ENCODE data around the gene GPR18.

GPR18 gene

DNA sequence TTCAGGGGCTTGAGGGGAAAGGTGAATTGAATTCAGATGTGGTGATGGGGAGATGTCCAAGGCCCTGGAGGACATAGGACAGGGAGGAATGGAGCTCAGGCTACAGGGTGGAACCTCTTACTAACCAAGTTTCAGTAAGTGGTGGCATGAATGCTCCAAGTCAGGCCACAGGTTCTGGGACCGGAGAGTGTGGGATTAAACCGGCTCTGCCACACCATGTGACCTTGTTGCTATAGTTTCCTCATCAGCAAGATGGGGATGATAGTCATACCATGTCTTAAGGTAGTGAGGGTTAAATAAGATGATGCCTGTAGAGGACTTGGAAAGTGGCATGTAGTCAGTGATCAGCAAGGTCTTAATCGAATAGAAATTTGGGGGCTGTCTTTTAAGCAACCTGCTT is 32.7 kb upstream of the GPR18 start:
- no peak for DNase-seq (ENCODE audit: low read depth)

DNA sequence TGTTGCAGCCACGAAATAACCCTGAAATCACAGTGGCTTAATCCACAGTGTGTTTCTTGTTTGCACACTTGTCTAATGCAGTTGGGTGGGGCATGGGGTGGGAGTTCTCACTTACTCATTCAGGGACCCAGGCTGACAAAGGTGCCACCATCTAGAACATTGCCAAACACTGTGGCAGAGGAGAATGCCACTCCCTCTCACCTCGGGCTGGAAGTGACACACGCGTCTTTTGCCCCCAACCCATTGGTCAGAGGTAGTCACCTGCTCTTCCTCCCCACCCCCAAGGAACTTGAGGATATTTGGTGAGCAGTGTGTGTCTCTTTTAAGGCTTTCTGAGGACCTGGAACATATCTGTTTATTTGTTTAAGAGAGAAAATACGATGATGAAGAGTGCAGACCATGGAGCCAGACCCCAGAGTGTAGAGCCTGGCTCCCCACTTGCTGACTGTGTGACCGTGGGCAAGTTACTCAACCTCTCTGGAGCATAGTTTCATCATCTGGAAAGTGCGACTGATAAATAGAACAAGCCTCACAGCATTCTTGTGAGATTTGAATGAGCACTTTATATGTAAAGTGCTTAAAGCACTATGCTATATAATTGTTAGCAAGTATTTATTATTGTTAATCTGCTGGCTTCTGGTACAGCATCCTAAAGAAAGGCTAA is 31.6 kb upstream of the GPR18 start:
- DNase-seq (ENCODE audit: low read depth) = no peak

DNA sequence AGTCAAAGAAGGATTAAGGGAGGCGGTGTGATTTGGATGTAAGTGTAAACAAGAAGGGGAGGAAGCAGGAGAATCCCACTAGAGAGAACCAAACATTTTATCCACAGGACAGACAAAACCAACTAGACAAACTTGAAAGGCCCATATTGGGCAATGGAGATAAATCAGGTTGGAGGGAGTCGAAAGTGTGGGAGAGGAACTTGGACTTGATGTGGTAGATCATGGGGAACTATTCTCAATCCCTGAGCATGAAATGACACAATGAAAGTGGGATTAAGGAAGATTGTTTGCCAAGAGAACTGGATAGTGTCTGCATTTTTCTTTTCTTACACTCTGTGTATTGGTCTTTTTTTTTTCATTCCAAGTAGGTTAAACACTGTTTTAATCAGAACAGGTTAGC is 31.1 kb upstream of the GPR18 start:
- no peak for DNase-seq (ENCODE audit: low read depth)

DNA sequence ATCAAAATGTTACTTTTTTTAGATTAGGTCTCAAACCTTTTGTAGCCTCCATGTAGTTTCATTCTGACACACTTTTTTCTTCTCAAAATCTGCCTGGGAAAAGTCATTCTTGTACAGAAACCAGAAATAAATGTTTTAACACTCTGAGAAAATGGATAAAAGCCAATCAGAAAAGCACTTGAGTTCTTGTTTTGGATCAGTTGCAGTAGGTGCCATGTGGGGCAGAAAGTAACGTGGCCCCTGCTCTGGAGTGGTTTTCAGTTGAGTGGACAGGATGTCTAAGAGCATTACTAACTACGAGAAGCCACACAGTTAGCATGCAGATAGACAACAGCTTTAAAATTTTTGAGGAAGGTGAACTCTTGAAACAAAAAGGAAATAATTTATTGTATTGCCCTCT is 29.9 kb upstream of the GPR18 start:
- DNase-seq (ENCODE audit: low read depth) = no peak

DNA sequence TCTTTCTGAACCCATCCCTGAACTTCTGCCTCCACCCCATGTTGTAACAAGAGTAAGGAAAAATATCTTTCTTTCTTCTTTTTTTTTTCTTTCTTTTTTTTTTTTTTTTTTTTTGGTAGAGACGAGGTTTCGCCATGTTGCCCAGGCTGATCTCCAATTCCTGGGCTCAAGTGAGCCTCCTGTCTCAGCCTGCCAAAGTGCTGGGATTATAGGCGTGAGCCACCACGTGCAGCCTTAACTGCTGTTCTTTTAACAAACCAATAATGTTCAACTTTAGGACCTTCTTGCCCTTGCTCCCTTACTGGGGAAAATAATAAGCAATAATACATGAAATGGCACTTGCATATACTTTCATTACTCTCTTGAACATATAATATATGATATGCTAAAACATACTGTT is 29.4 kb upstream of the GPR18 start:
- DNase-seq (ENCODE audit: low read depth) = no peak

DNA sequence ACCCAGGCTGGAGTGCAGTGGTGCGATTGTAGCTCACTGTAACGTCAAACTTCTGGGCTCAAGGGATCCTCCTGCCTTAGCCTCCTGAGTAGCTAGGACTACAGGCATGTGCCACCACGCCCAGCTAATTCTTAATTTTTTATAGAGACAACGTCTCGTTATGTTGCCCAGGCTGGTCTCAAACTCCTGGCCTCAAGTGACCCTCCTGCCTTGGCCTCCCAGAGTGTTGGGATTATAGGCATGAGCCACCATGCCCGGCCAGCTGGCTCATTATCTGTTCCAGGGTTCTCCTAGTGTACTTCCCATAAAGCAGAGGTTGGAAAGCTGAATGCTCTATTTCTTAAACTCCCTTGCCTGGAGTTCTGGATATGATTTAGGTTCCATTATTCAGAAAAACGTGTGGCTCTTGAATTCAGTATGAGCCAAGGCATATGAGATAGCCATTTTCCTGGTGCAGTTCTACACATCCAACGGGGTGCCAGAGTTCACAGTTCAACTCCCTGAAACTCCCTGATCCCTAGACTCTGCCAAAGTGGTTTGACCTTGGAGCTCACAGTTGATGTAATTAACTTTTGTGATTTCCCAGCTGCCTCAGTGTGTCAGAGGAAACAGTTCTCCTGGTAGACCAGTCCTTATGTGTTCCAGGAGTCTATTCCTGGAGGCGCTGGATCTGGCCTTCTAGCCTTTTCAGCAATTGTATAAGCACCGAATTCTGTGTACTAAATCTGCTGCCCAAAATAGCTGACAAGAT is 27.4 kb upstream of the GPR18 start:
- no peak for DNase-seq (ENCODE audit: low read depth)

DNA sequence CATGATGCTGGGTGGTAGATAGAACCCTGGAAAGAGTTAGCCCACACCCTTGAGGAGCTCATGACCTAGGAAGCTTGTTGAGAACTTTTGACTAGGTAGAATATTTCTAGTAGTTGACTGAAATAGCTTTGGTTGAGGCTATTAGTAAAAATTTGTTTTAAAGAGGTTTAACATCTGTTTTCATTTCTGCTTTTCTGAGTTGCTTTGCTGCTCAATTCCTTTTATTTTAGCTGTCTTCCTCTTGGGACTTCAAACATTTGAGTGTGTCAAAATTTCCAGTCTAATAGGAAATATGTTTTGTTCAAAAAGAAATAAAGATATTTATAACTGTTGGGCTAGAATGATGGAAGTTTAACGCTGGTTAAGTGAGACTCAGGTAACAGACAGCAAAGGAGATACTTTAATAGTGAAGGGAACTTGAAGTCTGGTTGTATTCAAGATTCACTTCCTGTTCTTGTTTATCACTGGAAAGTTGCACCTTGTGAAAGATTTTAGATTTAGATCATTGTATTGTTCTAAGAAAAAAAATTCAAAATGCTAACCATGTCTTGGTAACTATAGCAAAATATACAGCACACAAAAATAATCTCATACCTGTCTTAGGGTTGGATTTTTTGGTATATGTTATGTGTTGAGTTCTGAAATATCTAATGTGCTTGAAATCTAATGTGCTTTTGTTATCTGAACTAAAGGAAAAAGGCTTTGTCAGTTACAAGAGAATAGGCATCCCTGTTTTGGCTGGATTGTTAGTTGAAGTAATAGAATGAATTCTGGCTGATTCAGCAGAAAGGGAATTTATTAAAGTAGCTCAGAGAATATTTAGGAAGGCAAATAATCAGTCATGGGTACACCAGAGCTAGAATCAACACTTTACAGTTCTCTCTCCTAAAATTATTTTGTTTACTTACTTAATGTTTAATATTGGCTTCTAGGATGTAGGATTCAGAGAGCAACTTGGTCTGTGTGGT is 24.4 kb upstream of the GPR18 start:
- no peak for DNase-seq (ENCODE audit: low read depth)

DNA sequence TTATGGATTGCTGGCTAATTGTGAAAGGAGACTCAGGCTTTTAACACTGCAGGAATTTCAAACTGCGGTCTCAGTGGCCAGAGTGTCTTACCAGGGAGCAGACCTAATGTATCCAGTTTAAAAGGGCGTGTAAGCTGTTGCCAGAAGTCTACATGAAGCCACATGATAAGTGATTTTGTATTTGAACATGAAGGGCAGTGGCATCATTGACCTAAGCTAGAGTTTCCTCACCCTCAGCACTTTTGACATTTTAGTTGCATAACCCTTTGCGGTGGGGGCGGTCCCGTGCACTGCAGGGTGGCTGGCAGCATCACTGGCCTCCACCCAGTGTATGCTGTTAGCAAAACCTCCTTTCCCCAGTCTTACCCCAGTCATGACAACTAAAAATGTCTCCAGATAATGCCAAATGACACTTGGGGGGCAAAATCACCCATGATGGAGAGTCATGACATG is 23.7 kb upstream of the GPR18 start:
- no peak for DNase-seq (ENCODE audit: low read depth)

DNA sequence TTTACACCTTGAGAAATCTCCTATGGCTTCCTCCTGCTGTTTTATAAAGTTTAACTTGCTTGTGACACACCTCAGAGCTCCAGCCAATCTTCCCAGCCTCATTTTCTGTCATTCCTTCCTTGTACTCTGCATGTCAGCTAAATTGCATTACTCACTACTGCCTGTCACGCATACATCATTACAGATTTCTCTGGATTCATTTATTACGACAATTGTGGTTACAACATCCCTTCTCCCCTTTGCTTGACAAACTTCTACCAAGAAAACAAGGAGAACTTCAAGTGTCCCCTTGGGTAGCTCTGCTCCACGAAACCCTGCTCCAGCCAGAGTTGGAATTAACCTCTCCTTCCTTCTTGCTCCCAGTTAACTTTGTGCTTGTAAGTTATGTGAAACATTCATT is 22.0 kb upstream of the GPR18 start:
- DNase-seq (ENCODE audit: low read depth) = no peak

DNA sequence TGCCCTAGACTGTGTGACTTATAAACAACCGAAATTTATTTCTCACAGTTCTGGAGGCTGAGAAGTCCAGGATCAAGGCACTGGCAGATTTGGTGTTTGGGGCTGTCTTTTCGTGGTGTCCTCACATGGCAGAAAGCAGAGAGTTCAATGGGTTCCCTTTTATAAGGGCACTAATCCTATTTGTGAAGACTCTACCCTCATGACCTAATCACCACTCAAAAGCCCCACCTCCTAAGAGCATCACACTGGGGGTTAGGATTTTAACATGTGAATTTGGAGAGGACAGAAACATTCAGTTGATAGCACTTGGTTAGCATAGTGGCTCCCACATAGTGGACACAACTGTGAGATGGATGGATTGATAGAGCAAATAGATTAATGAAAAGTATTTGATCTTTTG is 21.5 kb upstream of the GPR18 start:
- DNase-seq (ENCODE audit: low read depth) = no peak

DNA sequence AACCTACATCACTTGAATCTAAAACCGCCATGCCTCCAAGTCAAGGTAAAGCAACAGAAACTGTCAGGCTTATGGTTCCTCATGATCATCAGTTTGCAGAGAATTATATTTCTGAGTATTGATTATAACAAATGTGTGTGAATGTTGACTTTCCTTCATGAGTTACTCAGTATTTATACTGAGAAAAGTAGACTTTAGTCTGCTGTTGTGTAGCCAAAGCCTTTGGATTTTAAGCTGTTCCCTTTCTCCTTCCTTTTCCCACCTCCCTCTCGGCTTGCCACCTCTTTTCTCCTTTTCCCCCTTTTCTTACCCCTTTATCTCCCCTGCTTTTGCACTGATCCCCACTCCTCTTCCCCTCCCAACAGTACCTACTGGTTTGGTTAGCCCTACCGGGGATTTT is 20.7 kb upstream of the GPR18 start:
- DNase-seq (ENCODE audit: low read depth) = no peak

DNA sequence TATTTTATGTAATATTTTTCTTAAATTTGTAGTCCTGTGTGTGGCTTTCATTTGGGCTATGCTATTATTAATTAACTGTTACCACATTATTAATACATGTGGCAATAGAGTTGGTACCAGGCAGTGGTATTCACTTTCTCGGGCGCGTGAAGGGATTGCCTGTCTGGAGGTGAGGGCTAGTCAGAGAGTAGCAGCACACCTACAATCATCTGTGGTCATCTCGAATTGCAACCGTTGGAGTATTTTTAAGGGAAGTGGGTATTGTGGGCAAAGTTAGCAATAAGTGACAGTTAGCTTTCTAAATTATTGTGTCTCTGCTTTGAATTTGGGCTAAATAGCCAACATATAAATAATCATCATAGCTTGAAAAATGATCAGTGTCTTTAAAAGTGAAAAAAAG is 20.0 kb upstream of the GPR18 start:
- no peak for DNase-seq (ENCODE audit: low read depth)

DNA sequence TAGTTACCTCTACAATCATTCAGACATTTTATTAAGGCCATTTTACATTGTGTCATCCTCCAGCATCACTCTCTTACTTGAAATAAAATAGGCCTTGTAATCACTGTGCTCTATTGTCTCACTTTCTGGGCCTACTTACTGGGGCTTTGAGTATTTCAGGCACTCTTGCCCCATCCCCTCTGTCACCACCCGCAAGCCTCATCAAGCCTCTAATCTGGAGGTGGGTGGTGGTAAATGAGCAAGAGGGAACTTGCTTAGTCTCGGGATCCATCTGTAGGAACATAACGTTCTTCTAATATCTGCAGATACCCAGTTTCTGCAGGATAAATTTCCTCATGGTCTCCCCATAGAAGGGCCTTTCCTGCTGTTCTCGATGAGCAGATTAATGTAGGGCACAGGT is 19.4 kb upstream of the GPR18 start:
- DNase-seq (ENCODE audit: low read depth) = no peak

DNA sequence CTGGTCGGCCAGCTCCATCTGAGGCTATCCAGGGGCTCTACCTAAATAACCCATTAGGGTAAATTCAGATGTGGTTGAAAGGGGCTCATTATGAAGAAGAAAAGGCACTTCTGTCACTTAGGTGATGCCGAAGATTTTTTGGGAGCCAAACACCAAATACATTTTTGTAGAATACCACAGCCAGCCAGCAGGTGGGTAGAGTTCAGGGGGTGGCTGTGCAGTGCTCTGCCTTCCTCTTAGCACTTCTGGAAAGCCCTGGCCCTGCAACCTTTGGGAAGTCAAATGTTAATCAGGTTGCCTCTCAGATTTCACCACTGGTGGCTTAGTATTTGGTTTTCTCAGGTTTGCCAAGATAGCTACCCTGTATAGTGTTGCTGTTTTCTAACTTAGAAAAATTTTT is 18.5 kb upstream of the GPR18 start:
- DNase-seq (ENCODE audit: low read depth) = no peak

DNA sequence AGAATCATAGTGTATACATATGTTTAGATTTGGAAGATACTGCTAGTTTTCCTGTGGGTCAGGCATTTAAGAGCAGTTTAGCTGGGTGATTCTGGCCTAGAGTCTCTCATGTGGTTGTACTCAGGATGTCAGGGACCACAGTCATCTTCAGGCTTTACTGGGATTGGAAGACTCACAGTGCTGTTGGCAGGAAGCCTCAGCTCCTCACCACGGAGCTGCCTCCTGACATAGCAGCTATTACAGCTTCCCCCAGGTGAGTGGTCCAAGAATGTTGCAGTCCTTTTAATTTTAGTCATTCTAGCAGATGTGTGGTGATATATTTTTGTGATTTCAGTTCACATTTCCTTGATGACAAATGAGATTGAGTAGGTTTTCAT is 16.9 kb upstream of the GPR18 start:
- no peak for DNase-seq (ENCODE audit: low read depth)

DNA sequence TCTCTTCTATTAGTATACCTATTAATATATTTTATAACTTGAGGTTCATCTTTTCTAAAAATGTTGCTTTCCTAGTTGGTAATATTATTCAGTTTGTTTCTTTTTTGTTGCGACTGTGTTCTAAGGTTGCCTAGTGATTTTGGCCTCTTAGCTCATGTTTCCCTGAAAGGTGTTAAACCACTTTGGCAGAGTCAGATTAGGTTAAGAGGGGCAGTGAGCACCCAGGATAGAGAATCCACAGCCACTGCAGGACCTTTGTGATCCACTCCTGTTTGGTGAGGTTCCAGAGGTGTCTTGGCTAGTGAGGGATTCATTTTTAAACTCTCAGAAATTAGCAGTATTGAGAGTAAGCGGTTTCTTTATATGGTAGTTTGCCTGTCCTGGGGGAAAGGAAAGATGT is 14.9 kb upstream of the GPR18 start:
- DNase-seq (ENCODE audit: low read depth) = no peak

DNA sequence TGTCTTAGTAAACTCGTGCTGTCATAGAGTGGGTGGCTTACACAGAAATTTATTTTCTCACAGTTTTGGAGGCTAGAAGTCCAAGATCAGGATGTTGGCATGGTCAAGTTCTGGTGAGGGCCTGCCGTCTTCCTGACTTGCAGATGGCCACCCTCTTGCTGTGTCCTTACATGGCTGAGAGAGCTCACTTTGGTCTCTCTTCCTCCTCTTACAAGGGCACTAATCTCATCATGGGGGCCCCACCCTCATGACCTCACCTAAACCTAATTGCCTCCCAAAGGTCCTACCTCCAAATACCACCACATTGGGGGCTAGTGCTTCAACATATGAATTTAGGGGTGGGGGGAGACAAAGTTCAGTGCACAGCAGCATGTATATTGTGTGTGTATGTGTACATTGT is 14.3 kb upstream of the GPR18 start:
- no peak for DNase-seq (ENCODE audit: low read depth)

DNA sequence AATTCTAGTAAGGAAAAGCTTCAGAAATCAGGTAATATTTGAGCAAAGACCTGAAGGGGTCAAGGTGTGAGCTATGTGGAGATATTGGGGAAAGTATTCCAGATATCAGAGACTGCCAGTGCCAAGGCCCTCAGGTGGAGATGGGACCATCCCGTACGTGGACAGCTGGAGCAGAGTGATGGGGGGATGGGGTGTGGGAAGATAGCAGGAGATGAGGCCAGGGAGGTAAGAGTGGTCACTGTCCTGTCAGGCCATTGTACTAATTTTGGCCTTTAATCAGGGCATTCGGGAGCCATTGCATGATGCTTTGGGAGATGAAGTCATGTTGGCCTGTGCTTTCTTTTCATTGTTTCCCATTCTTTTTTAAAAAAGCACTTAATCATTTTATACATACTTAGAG is 13.1 kb upstream of the GPR18 start:
- DNase-seq (ENCODE audit: low read depth) = no peak

DNA sequence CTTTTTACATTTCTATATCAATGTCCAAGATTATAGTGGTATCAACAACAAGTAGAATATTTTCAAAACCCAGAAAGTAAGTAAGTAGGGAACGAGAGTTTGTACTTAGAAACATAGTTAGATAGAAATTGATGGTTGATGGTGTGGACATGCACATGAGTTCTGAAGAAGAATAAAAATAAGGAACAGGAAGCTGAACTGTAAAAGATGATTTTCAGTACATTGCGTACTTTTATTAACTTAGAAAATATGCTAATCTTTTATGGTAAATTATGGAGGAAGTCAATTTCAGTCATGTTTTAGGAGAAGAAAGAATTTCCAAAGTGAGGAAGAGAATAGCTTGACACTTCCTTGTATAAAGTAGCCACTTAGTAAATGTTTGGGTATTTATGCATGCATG is 12.3 kb upstream of the GPR18 start:
- no peak for DNase-seq (ENCODE audit: low read depth)

DNA sequence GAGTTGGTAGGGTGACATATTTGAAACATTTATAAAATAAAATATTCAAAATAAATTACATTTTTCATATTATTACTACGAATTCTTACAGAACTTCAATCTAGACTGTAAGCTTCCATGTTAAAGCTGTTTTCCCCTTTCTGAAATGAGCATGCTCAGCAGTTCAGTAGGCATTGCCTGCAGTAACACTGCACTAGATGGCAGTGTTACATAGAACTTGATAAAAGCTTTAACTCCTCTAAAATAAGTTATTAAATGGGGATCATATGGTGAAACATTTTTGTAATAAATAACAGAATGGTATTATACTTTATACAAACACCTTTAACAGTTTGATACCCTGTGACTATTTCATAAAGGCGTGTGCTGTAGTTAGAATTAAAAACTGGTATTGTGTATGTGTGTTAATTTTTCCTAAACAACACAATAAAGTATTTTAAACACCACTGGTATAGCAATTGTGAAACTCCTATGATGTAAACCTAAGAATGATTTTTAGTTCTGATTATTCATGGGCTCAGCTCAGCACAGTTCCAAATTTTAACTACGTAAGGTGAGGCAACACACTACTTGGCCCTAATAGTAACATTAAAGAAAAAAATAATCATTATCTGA is 11.6 kb upstream of the GPR18 start:
- no peak for DNase-seq (ENCODE audit: low read depth)

DNA sequence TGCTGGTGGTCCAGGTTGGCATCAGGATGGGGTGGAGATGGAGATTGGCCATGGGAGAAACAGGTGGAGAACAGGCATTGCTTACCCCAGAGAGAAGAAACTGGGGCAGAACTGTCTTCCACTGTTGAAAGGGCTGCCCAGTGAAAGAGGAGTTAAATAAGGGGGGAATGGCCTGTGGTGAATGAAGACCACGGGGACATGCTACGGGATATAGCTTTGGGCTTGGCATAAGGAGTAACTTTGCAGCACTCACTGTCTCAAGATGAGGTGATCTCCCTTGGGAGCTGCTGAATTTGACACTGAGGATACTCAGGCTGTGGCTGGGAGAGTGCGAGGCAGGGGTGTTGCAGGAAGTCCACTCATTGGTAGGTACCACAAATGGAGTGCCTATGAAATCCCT is 10.6 kb upstream of the GPR18 start:
- no peak for DNase-seq (ENCODE audit: low read depth)

DNA sequence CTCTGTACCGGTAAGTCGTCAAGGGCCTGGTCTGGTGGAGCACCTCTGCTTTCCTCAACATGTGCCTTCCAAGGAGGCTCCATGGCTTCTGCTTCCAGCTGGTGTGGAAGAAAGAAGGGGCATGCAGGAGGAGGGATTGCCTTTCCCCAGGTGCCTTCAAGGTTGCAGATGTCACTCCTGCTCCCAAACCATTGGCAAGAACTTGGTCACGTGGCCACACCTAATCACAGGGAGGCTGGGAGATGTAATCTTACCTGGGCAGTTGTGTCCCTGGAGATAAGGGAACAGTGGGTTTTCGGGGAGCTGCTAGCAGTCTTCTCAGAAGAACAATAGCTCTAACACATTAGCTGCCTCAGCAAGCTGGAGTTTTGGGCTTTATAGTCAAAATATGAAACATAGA is 9.7 kb upstream of the GPR18 start:
- DNase-seq (ENCODE audit: low read depth) = no peak

DNA sequence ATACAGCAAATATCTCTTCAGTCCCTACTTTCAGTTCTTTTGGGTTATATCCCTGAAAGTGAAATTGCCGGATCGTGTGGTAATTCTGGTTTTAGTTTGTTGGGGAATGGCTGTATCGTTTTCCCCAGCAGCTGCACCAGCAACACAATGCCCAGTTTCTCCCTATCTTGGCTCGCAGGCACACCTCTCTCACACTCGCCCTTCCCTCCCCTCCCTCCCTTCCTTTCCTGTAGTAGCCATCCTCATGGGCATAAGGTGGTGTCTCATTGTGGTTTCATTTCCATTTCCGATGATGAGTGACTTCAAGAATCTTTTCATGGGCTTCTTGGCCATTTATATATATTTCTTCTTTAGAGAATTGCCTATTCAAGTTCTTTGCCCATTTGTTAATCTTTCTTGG is 8.6 kb upstream of the GPR18 start:
- DNase-seq (ENCODE audit: low read depth) = no peak
